ENCODE measurements around the gene FAM229B.

Gene FAM229B

DNA sequence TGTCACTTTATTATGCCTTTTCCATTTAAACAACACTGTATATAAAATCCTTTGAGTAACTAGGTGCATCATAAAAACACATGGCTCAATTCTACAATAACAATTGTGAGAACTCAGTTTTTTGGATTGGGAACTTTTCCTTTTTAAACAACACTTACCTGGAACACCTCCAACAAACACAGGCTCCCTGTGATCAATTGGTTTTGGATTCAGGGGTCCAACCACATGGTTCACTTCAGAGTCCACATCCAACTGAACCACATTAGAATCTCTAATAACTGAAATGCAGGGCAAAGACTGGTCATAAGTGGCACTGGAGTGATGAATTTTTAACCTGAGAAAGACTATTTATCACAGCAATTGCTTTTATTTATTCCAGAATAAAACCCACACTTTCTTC lies 26.5 kb downstream of the FAM229B start:
- in situ Hi-C loops (cut with HindIII; ENCODE audit: low sequenced_read_pairs), result no loop called here
- TF ChIP-seq, protein P1, sequence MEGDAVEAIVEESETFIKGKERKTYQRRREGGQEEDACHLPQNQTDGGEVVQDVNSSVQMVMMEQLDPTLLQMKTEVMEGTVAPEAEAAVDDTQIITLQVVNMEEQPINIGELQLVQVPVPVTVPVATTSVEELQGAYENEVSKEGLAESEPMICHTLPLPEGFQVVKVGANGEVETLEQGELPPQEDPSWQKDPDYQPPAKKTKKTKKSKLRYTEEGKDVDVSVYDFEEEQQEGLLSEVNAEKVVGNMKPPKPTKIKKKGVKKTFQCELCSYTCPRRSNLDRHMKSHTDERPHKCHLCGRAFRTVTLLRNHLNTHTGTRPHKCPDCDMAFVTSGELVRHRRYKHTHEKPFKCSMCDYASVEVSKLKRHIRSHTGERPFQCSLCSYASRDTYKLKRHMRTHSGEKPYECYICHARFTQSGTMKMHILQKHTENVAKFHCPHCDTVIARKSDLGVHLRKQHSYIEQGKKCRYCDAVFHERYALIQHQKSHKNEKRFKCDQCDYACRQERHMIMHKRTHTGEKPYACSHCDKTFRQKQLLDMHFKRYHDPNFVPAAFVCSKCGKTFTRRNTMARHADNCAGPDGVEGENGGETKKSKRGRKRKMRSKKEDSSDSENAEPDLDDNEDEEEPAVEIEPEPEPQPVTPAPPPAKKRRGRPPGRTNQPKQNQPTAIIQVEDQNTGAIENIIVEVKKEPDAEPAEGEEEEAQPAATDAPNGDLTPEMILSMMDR (IDR thresholded peaks at IDR 0.05; ENCODE audit: low read depth, low read length, missing control alignments), result no peak

DNA sequence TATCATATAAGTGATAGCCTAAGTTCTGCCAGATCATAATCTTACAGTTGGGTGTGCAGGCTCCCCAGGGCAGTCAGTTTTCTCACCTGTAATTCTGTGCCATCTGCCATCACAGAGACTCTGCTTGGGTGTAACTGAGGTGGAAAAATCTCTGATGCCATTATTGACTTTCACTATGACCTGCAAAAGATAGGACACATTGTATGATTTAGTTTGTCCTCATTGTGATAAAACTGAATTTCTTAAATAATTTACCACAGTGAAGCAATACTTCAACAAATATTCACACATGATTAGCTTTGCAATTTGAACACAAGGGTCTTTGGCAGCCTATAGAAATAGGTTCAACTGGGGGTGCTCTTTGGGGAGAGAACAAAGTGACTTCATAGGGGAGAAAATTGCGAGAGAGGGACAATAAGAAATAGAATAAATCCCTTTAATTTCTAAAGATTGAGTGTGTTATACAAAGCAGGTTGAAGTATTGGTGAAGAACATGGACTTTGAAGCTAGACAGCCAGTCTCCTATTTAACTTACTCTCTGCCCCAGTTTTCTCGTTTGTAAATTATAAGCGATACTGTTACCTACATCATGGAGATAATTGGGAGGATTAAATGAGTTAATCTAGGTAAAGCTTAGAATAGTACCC lies 27.3 kb downstream of the FAM229B start:
- TF ChIP-seq, protein P1 (IDR thresholded peaks at IDR 0.05; ENCODE audit: low read depth, low read length, missing control alignments), result no peak
- H3K4me3 ChIP-seq (ENCODE audit: low read depth, low read length), result no peak overlapping the region
- no peak for DNase-seq (ENCODE audit: low read depth)
- in situ Hi-C loops (cut with HindIII; ENCODE audit: low sequenced_read_pairs), result loop anchor here (5.0 kb wide), 1 partner anchor 43 kb away; no protein-coding TSS in a partner anchor

More for the DNA sequence above, 26.5 kb downstream of the FAM229B start:
- no peak overlapping the region for H3K4me3 ChIP-seq (ENCODE audit: low read depth, low read length)
- peak; percentile 35 for DNase-seq (ENCODE audit: low read depth)

DNA sequence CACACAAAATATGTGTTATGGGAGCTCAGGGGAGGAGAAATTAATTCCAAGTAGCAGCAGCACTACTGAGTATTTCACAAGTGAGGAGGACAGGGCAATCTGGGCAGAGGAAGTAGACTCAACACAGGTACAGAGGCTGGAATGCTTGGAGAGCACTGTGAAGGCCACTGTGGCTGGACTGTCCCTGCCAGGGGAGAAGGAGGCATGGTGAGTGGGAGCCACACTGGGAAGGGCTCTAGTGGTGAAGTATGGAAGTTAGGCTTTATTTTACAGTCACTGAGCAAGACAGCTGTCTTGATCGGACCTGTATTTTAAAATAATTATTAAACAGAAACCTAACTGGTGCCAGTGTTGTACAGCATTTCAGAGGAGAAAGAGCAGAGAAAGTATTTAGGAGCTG lies 28.8 kb downstream of the FAM229B start:
- DNase-seq (ENCODE audit: low read depth), result no peak
- H3K4me3 ChIP-seq (ENCODE audit: low read depth, low read length), result no peak overlapping the region
- TF ChIP-seq, protein P1 (IDR thresholded peaks at IDR 0.05; ENCODE audit: low read depth, low read length, missing control alignments), result no peak
- in situ Hi-C loops (cut with HindIII; ENCODE audit: low sequenced_read_pairs), result loop anchor here (5.0 kb wide), 1 partner anchor 41 kb away; no protein-coding TSS in a partner anchor

DNA sequence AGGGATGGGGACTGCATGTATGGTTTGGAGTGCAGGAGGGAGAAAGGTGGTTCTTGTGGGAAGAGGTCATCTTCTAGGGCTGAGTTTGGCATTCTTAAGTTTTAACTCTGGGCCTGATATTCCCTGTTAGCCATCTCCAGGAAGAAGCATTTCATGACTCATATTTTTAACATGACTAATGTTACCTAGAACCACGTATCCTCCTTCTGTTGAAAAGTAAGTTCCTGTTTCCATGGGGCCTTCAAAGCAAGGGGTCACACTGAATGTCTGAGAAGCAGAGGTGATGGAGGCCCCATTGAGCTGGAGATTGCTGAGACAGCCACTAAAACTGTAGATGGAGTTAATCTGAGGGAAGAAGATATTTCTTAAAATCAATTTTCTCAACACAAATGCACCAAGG lies 30.2 kb downstream of the FAM229B start:
- DNase-seq (ENCODE audit: low read depth), result no peak
- in situ Hi-C loops (cut with HindIII; ENCODE audit: low sequenced_read_pairs), result loop anchor here (5.0 kb wide), 1 partner anchor 40 kb away; no protein-coding TSS in a partner anchor
- TF ChIP-seq, protein P1 (IDR thresholded peaks at IDR 0.05; ENCODE audit: low read depth, low read length, missing control alignments), result no peak
- no peak overlapping the region for H3K4me3 ChIP-seq (ENCODE audit: low read depth, low read length)

DNA sequence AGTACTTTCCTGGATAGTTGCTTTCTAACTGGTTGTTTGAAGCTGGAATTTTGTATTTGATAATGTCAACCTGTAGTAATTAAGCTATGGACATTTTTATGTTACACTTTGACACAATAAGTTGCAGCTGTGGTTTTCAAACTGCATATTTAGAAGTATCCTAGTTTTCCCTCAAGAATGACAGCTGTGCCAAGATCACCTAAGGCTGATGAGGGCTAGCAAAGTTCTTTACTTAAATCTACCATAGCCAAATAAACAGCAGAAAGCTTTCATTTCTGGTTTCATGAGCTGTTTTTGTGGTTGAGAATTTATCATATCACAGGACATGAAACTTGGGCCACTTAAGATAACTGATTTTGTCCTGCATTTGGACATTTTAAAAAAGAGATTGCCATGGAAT lies 30.6 kb downstream of the FAM229B start:
- in situ Hi-C loops (cut with HindIII; ENCODE audit: low sequenced_read_pairs), result loop anchor here (5.0 kb wide), 1 partner anchor 39 kb away; no protein-coding TSS in a partner anchor
- DNase-seq (ENCODE audit: low read depth), result no peak
- H3K4me3 ChIP-seq (ENCODE audit: low read depth, low read length), result no peak overlapping the region
- TF ChIP-seq, protein P1 (IDR thresholded peaks at IDR 0.05; ENCODE audit: low read depth, low read length, missing control alignments), result no peak

DNA sequence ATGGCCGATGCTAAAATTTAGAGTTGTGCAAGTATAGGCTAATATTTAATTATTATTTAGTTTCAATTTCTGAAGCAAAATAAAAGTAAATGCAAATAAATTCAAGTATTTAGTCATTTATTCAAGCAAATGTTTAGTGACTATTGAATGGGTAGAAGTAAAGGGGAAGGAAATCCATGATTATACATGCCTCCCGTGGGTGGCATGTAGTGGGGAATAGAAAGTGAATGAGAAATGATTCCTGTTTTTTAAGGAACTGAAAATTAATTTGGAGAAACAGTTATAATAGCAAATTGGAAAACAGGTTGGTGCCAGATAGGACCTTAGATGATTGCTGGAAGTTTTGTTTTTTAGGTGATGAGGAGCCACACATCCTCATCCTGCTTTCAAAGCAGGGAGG lies 35.4 kb downstream of the FAM229B start:
- in situ Hi-C loops (cut with HindIII; ENCODE audit: low sequenced_read_pairs), result no loop called here
- no peak overlapping the region for H3K4me3 ChIP-seq (ENCODE audit: low read depth, low read length)
- DNase-seq (ENCODE audit: low read depth), result no peak
- TF ChIP-seq, protein P1 (IDR thresholded peaks at IDR 0.05; ENCODE audit: low read depth, low read length, missing control alignments), result no peak
